Tibial nerve (tissue), 4 donors: Measurements from ENCODE around the gene NINL. TPM values are rescaled to one million over a fixed set of nuclear protein-coding genes. Genes with fewer than 3 reads are reported as not detected.

Source experiments
- DNase-seq, 2 donors: peaks; one replicate each; pipeline ENCODE4 v3.0.0-alpha.2; 2019; ENCODE audit warnings: low spot score in 2 of 2
- H3K27ac ChIP-seq, 4 donors: fragments of 200-600 bp; sonication (generic) in 3 of 4; one replicate each; pipeline ENCODE4 v1.5.1; 2017 to 2019; ENCODE audit warnings: mild to moderate bottlenecking in 1 of 4
- H3K27me3 ChIP-seq, 2 donors: fragments of 200-600 bp; sonication (generic) in 1 of 2; one replicate each; pipeline versions ENCODE4 v1.5.1 to v1.6.0; 2017 to 2019
- H3K36me3 ChIP-seq, 3 donors: fragments of 200-600 bp; sonication (generic); one replicate each; pipeline ENCODE4 v1.5.1; 2018 to 2019
- H3K4me1 ChIP-seq, 4 donors: fragments of 200-600 bp; sonication (generic) in 3 of 4; one replicate each; pipeline ENCODE4 v1.5.1; 2017 to 2019
- H3K4me3 ChIP-seq, 4 donors: fragments of 200-600 bp; sonication (generic) in 3 of 4; one replicate each; pipeline ENCODE4 v1.5.1; 2017 to 2019; ENCODE audit warnings: mild to moderate bottlenecking in 1 of 4, moderate library complexity in 1 of 4
- H3K9me3 ChIP-seq, 4 donors: fragments of 200-600 bp; sonication (generic) in 3 of 4; one replicate each; pipeline ENCODE4 v1.5.1; 2017 to 2019
- EP300 ChIP-seq, 2 donors: sonication (generic); formaldehyde crosslinking; IDR thresholded peaks; one replicate each; pipeline ENCODE4 v1.6.1; 2017; ENCODE audit warnings: antibody characterized with exemption in 2 of 2, mild to moderate bottlenecking in 1 of 2
- POLR2A ChIP-seq, 2 donors: fragments of 450-650 bp; IDR thresholded peaks; one replicate each; pipeline ENCODE4 v1.6.1; 2017; ENCODE audit warnings: antibody characterized with exemption in 2 of 2, mild to moderate bottlenecking in 2 of 2, moderate library complexity in 2 of 2
- WGBS, 2 donors: methylation state at CpG; one replicate each; pipeline ENCODE4 v1.1.5; 2018; 5-methylcytosine and 5-hydroxymethylcytosine counted together
- total RNA-seq, 4 donors: library from RNA; depleted of rRNA; stranded (reverse); fragments of >200 nt; gene quantifications; one replicate each; pipeline ENCODE4 v1.1.0, GENCODE V29; 2016
- TF ChIP-seq, protein P1 (sequence below), 5 experiments: fragments of 200-600 bp in 3 of 5; fragments of 450-650 bp in 2 of 5; sonication (generic) in 3 of 5; IDR thresholded peaks; one replicate each; pipeline ENCODE4 v1.5.1; 2016 to 2019; ENCODE audit warnings: antibody characterized with exemption in 5 of 5, mild to moderate bottlenecking in 3 of 5, moderate library complexity in 2 of 5

NINL gene
- total RNA-seq, 4 donors from 2014 or later, result 8.0 to 14.1 (median 10.5) TPM

GRCh38 chr20:25525867-25526266 is 59.5 kb downstream of the NINL start:
- 70 to 76% methylated on average over 2 of the region's 2 CpGs for WGBS, 2 donors
- Histone ChIP-seq H3K9me3 (no peaks in the 10 kb centered on the region), H3K27ac (no peak overlapping the region), H3K4me3 (no peak overlapping the region), H3K4me1 (no peaks in the 10 kb centered on the region), H3K36me3 (peaks cover 0 to 16% (median 0%) of the 10 kb centered on the region in 3 donors), H3K27me3 (no peaks in the 10 kb centered on the region)
- no peak for DNase-seq
- TF ChIP-seq POLR2A (IDR thresholded peaks at IDR 0.05) (no peak), EP300 (IDR thresholded peaks at IDR 0.05) (no peak)
- TF ChIP-seq, protein P1, sequence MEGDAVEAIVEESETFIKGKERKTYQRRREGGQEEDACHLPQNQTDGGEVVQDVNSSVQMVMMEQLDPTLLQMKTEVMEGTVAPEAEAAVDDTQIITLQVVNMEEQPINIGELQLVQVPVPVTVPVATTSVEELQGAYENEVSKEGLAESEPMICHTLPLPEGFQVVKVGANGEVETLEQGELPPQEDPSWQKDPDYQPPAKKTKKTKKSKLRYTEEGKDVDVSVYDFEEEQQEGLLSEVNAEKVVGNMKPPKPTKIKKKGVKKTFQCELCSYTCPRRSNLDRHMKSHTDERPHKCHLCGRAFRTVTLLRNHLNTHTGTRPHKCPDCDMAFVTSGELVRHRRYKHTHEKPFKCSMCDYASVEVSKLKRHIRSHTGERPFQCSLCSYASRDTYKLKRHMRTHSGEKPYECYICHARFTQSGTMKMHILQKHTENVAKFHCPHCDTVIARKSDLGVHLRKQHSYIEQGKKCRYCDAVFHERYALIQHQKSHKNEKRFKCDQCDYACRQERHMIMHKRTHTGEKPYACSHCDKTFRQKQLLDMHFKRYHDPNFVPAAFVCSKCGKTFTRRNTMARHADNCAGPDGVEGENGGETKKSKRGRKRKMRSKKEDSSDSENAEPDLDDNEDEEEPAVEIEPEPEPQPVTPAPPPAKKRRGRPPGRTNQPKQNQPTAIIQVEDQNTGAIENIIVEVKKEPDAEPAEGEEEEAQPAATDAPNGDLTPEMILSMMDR (IDR thresholded peaks at IDR 0.05), result no peak

- DNase-seq, result no peak
- Histone ChIP-seq H3K9me3 (no peaks in the 10 kb centered on the region), H3K27ac (no peak overlapping the region), H3K36me3 (peaks cover 0 to 16% (median 0%) of the 10 kb centered on the region in 3 donors), H3K4me1 (no peaks in the 10 kb centered on the region), H3K4me3 (no peak overlapping the region), H3K27me3 (no peaks in the 10 kb centered on the region)
- 90 to 92% methylated on average over 6 of the region's 6 CpGs for WGBS, 2 donors
- TF ChIP-seq EP300 (IDR thresholded peaks at IDR 0.05) (no peak), POLR2A (IDR thresholded peaks at IDR 0.05) (no peak)
- TF ChIP-seq, protein P1 (IDR thresholded peaks at IDR 0.05), result no peak
These were observed 60.0 kb downstream of the NINL start for GRCh38 chr20:25525295-25525694.

DNA sequence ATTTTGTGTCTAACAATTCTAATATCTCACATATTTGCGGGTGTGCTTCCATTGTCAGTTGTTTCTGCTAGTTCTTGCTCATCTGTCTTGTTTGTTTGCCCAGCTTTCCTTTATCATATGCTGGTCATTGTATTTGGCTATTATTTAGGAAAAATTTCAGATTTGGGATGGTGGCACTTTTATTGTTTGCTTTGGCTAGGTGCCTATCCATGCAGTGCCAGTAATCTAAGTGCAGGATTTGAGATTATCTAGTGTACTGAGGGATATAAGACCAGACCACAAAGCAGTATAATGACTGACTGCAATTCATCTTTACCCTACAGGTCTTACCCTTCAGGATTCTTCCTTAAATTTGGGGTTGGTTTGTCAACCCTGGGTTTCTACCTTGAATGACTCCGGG is 63.9 kb downstream of the NINL start:
- no peak for TF ChIP-seq POLR2A (IDR thresholded peaks at IDR 0.05)
- TF ChIP-seq, protein P1 (IDR thresholded peaks at IDR 0.05), result no peak
- TF ChIP-seq EP300 (IDR thresholded peaks at IDR 0.05), result no peak
- peaks cover 0 to 26% (median 0%) of the 10 kb centered on the region in 3 donors for H3K36me3 ChIP-seq
- WGBS, 2 donors, result 96 to 97% methylated on average over 2 of the region's 2 CpGs
- H3K27ac ChIP-seq, result no peak overlapping the region
- no peaks in the 10 kb centered on the region for H3K4me1 ChIP-seq
- no peaks in the 10 kb centered on the region for H3K27me3 ChIP-seq
- DNase-seq, result no peak
- H3K4me3 ChIP-seq, result no peak overlapping the region
- peaks cover 0 to 1% (median 0%) of the 10 kb centered on the region in 4 donors for H3K9me3 ChIP-seq

DNA sequence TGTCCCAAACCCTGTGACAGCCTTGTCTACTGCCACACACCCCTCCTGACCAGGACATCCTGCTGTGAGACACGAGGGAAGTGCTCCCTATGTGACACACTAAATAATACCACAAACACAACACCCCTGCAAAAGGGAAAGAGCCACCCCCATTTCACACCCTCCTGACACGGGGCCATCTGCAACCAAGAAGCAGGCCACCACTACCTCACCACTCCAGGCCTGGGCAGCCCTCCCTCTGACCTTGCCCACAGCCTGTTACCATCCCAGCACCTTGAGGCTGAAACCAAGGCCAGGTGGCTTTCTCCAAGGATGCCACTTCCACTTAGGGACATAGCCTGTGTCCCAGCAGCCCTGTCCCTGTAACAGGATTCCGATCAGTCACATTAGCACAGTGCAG is 68.2 kb downstream of the NINL start:
- 94 to 95% methylated on average over 3 of the region's 3 CpGs for WGBS, 2 donors
- DNase-seq, result no peak
- H3K36me3 ChIP-seq, result peaks cover 0 to 54% (median 0%) of the 10 kb centered on the region in 3 donors
- H3K9me3 ChIP-seq, result peaks cover 0 to 29% (median 7%) of the 10 kb centered on the region in 4 donors
- TF ChIP-seq EP300 (IDR thresholded peaks at IDR 0.05) (no peak), POLR2A (IDR thresholded peaks at IDR 0.05) (no peak)
- TF ChIP-seq, protein P1 (IDR thresholded peaks at IDR 0.05), result no peak
- no peaks in the 10 kb centered on the region for H3K27me3 ChIP-seq
- H3K27ac ChIP-seq, result no peak overlapping the region
- H3K4me1 ChIP-seq, result no peaks in the 10 kb centered on the region
- no peak overlapping the region for H3K4me3 ChIP-seq

DNA sequence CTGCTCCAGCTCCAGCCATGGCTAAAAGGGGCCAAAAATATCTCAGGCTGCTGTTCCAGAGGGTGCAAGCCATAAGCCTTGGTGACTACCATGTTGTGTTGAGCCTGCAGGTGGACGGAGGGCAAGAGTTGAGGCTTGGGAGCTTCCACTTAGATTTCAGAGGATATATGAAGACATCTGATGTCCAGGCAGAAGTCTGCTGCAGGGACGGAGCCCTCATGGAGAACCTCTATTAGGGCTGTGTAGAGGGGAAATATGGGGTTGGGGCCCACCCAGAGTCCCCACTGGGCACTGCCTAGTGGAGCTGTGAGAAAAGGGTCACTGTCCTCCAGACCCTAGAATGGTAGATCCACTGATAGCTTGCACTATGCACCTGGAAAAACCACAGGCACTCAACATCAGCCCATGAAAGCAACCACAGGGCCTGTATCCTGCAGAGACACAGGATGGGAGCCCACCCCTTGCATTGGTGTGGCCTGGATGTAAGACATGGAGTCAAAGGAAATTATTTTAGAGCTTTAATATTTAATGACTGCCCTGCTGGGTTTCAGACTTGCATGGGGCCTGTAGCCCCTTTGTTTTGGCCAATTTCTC is 70.5 kb downstream of the NINL start:
- H3K4me3 ChIP-seq, result no peak overlapping the region
- H3K9me3 ChIP-seq, result peaks cover 0 to 29% (median 7%) of the 10 kb centered on the region in 4 donors
- no peak for DNase-seq
- WGBS, 2 donors, result 95 to 96% methylated on average over 2 of the region's 2 CpGs
- no peaks in the 10 kb centered on the region for H3K4me1 ChIP-seq
- TF ChIP-seq, protein P1 (IDR thresholded peaks at IDR 0.05), result no peak
- H3K27me3 ChIP-seq, result no peaks in the 10 kb centered on the region
- no peak overlapping the region for H3K27ac ChIP-seq
- peaks cover 0 to 77% (median 0%) of the 10 kb centered on the region in 3 donors for H3K36me3 ChIP-seq
